ENCODE data around the gene ADIG. TPM values are rescaled to one million over a fixed set of nuclear protein-coding genes. Genes with fewer than 3 reads are reported as not detected.
A peak's percentile ranks its signal among the peaks of the same experiment; 100 is the strongest.

ADIG gene
- total RNA-seq, 1 donor, result not detected

- DNase-seq (ENCODE audit: low read depth in 2 of 3, low spot score in 2 of 3), result no peak
Measured at GRCh38 chr20:38628580-38629470, 47.8 kb downstream of the ADIG start.

GRCh38 chr20:38629979-38630378, 49.0 kb downstream of the ADIG start:
- DNase-seq (ENCODE audit: low read depth in 2 of 3, low spot score in 2 of 3), result no peak

GRCh38 chr20:38630727-38631126, 49.7 kb downstream of the ADIG start:
- no peak for DNase-seq (ENCODE audit: low read depth in 2 of 3, low spot score in 2 of 3)

- no peak for DNase-seq (ENCODE audit: low read depth in 2 of 3, low spot score in 2 of 3)
Measured at GRCh38 chr20:38631155-38632022, 50.4 kb downstream of the ADIG start.

- peak in 2 of 3 donors; percentile 36 to 67 for DNase-seq (ENCODE audit: low read depth in 2 of 3, low spot score in 2 of 3)
Measured at GRCh38 chr20:38633577-38634093, 52.6 kb downstream of the ADIG start.

- peak in 1 of 3 donors; percentile 15 for DNase-seq (ENCODE audit: low read depth in 2 of 3, low spot score in 2 of 3)
Measured at GRCh38 chr20:38635721-38636288, 54.8 kb downstream of the ADIG start.

Other genes with a start within 250 kb of the ADIG start
- gene LBP, start 234.7 kb upstream of the ADIG start, total RNA-seq, result not detected
- 13.2 TPM for gene SNHG17, start 145.9 kb upstream of the ADIG start, total RNA-seq
- 23.7 TPM for gene RALGAPB, start 108.4 kb upstream of the ADIG start, total RNA-seq
- gene ARHGAP40, start 20.6 kb downstream of the ADIG start, total RNA-seq, result not detected
- gene SLC32A1, start 143.3 kb downstream of the ADIG start, total RNA-seq, result 0.54 TPM
- 16.7 TPM for gene ACTR5, start 167.3 kb downstream of the ADIG start, total RNA-seq
- gene PPP1R16B, start 224.5 kb downstream of the ADIG start, total RNA-seq, result 10.8 TPM